Neural cell (in vitro differentiated cells): Measurements from ENCODE around the gene TTC9B. TPM values are rescaled to one million over a fixed set of nuclear protein-coding genes. Genes with fewer than 3 reads are reported as not detected.

Experiments used
- H2AFZ ChIP-seq: fragments of 200-600, 300-800 bp; sonication (generic), shearing (Covaris generic); 2 replicates; pipeline ENCODE4 v1.6.0; 2014; ENCODE audit warnings: low read depth, mild to moderate bottlenecking, antibody characterized with exemption, low read length, moderate library complexity
- H3F3A ChIP-seq: fragments of 200-600 bp; shearing (Covaris generic); 2 replicates; pipeline ENCODE4 v1.6.1; 2016; ENCODE audit warnings: mild to moderate bottlenecking, moderate library complexity, mixed read lengths, antibody characterized with exemption, low read length; ENCODE audit not compliant: insufficient read depth, poor library complexity, severe bottlenecking
- H3K27ac ChIP-seq: fragments of 200-600, 300-800 bp; sonication (generic), shearing (Covaris generic); 2 replicates; pipeline ENCODE4 v1.5.1; 2014; ENCODE audit warnings: mild to moderate bottlenecking, low read length, moderate library complexity
- H3K27me3 ChIP-seq: fragments of 300-800, 200-600 bp; sonication (generic), shearing (Covaris generic); 2 replicates; pipeline ENCODE4 v1.6.0; 2014; ENCODE audit warnings: mild to moderate bottlenecking, low read depth, low read length, moderate library complexity; ENCODE audit not compliant: insufficient read depth
- H3K36me3 ChIP-seq: fragments of 300-800, 200-600 bp; sonication (generic), shearing (Covaris generic); 2 replicates; pipeline ENCODE4 v1.5.1; 2014; ENCODE audit warnings: mild to moderate bottlenecking, antibody characterized with exemption, low read length, moderate library complexity; ENCODE audit not compliant: insufficient read depth
- H3K4me2 ChIP-seq: fragments of 300-800, 200-600 bp; sonication (generic), shearing (Covaris generic); 2 replicates; pipeline ENCODE4 v1.6.0; 2014; ENCODE audit warnings: mild to moderate bottlenecking, low read length
- H3K4me3 ChIP-seq: fragments of 300-800, 200-600 bp; sonication (generic), shearing (Covaris generic); 2 replicates; pipeline ENCODE4 v1.5.1; 2014; ENCODE audit warnings: mild to moderate bottlenecking, low read length, moderate library complexity
- H3K79me2 ChIP-seq: fragments of 200-600 bp; shearing (Covaris generic); replicated peaks from 2 replicates; pipeline ENCODE4 v1.6.0; 2014; ENCODE audit warnings: mild to moderate bottlenecking, low read length, moderate library complexity; ENCODE audit not compliant: insufficient read depth
- H3K9ac ChIP-seq: fragments of 300-800, 200-600 bp; sonication (generic), shearing (Covaris generic); 2 replicates; pipeline ENCODE4 v1.6.1; 2016; ENCODE audit warnings: mild to moderate bottlenecking, low read length, mixed read lengths
- H3K9me2 ChIP-seq: fragments of 200-600 bp; shearing (Covaris generic); 2 replicates; pipeline ENCODE4 v1.6.1; 2016; ENCODE audit warnings: mild to moderate bottlenecking, low read length, mixed read lengths; ENCODE audit not compliant: insufficient read depth
- H3K9me3 ChIP-seq: fragments of 200-600, 300-800 bp; sonication (generic), shearing (Covaris generic); 2 replicates; pipeline ENCODE4 v1.6.1; 2016; ENCODE audit warnings: mild to moderate bottlenecking, mixed run types, low read length, moderate library complexity, mixed read lengths
- H4K20me1 ChIP-seq: fragments of 200-600 bp; shearing (Covaris generic); 2 replicates; pipeline ENCODE4 v1.6.1; 2016; ENCODE audit warnings: mild to moderate bottlenecking, mixed run types; ENCODE audit not compliant: insufficient read depth
- CTCF ChIP-seq: fragments of 450-650 bp; IDR thresholded peaks from 2 replicates; pipeline ENCODE4 v1.5.1; 2014; ENCODE audit warnings: antibody characterized with exemption, mild to moderate bottlenecking, moderate library complexity; ENCODE audit not compliant: poor library complexity, severe bottlenecking
- EP300 ChIP-seq: fragments of 450-650 bp; conservative IDR thresholded peaks from 2 replicates; pipeline ENCODE4 v1.6.1; 2014; ENCODE audit warnings: antibody characterized with exemption, mild to moderate bottlenecking, moderate library complexity; ENCODE audit not compliant: poor library complexity, severe bottlenecking
- MXI1 ChIP-seq: fragments of 450-650 bp; conservative IDR thresholded peaks from 2 replicates; pipeline ENCODE4 v1.6.1; 2014; ENCODE audit warnings: antibody characterized with exemption, mild to moderate bottlenecking; ENCODE audit not compliant: poor library complexity, severe bottlenecking
- POLR2AphosphoS5 ChIP-seq: IDR thresholded peaks from 2 replicates; pipeline ENCODE4 v1.6.1; 2012
- RAD21 ChIP-seq: fragments of 450-650 bp; conservative IDR thresholded peaks from 2 replicates; pipeline ENCODE4 v1.6.1; 2014; ENCODE audit warnings: antibody characterized with exemption, mild to moderate bottlenecking, moderate library complexity
- REST ChIP-seq: IDR thresholded peaks from 2 replicates; pipeline ENCODE4 v1.6.1; 2012; ENCODE audit warnings: borderline replicate concordance
- SMC3 ChIP-seq: fragments of 450-650 bp; conservative IDR thresholded peaks from 2 replicates; pipeline ENCODE4 v1.6.1; 2014; ENCODE audit warnings: antibody characterized with exemption, mild to moderate bottlenecking, moderate library complexity; ENCODE audit not compliant: poor library complexity
- TAF1 ChIP-seq: IDR thresholded peaks from 2 replicates; pipeline ENCODE4 v1.6.1; 2012; ENCODE audit warnings: low read depth
- polyA plus RNA-seq: library from polyadenylated mRNA; depleted of rRNA; stranded (reverse); fragments of >200 nt; gene quantifications from 2 replicates; pipeline ENCODE4 v1.2.3, GENCODE V29; 2014

TTC9B gene
- polyA plus RNA-seq, 1 donor from 2014 or later: 111 TPM

- no peaks in the 10 kb centered on the region for H4K20me1 ChIP-seq
Observed at GRCh38 chr19:40246292-40247073, 28.3 kb upstream of the TTC9B start.

GRCh38 chr19:40245506-40246128 lies 27.4 kb upstream of the TTC9B start:
- Histone ChIP-seq H3K36me3 (no peaks in the 10 kb centered on the region), H3K79me2 (no peaks in the 10 kb centered on the region), H4K20me1 (no peaks in the 10 kb centered on the region), H3K4me3 (no peak overlapping the region), H3K4me2 (no peak overlapping the region), H3K27me3 (no peaks in the 10 kb centered on the region), H2AFZ (no peak overlapping the region), H3K9me2 (no peaks in the 10 kb centered on the region), H3K9ac (no peak overlapping the region), H3F3A (no peaks in the 10 kb centered on the region), H3K27ac (no peak overlapping the region), H3K9me3 (no peaks in the 10 kb centered on the region)
- no peak for TF ChIP-seq POLR2AphosphoS5
- no peak for TF ChIP-seq CTCF
- TF ChIP-seq REST: no peak
- TF ChIP-seq TAF1: no peak
- TF ChIP-seq RAD21: no peak

More at GRCh38 chr19:40246292-40247073, 28.3 kb upstream of the TTC9B start:
- no peaks in the 10 kb centered on the region for H3K27me3 ChIP-seq
- no peak overlapping the region for H3K9ac ChIP-seq
- TF ChIP-seq SMC3: no peak
- no peak for TF ChIP-seq POLR2AphosphoS5
- no peak for TF ChIP-seq MXI1
- TF ChIP-seq EP300: no peak
- no peak for TF ChIP-seq REST
- TF ChIP-seq TAF1: no peak
- H3K4me2 ChIP-seq: no peak overlapping the region
- H3F3A ChIP-seq: no peaks in the 10 kb centered on the region
- no peaks in the 10 kb centered on the region for H3K9me3 ChIP-seq
- no peak overlapping the region for H2AFZ ChIP-seq
- H3K36me3 ChIP-seq: no peaks in the 10 kb centered on the region
- H3K79me2 ChIP-seq: no peaks in the 10 kb centered on the region
- no peaks in the 10 kb centered on the region for H3K9me2 ChIP-seq
- H3K27ac ChIP-seq: no peak overlapping the region
- H3K4me3 ChIP-seq: no peak overlapping the region
